Measurements from ENCODE around the gene TUBB. TPM values are rescaled to one million over a fixed set of nuclear protein-coding genes. Genes with fewer than 3 reads are reported as not detected.
A peak's percentile ranks its signal among the peaks of the same experiment; 100 is the strongest.

The TUBB gene
- total and polyA plus RNA-seq, 2 donors (not counting 3 experiments of a cell fraction or from before 2014, with no cell fraction given): 1,276 to 1,408 TPM

- intact Hi-C loops (cut with micrococcal nuclease) (loop anchor here (1.0 kb wide), 3 partner anchors 9 to 131 kb away; partner anchors contain the start of genes MDC1 and PRR3), dilution Hi-C loops (cut with MboI; ENCODE audit: extremely low pct_ligation_motif_present, low sequenced_read_pairs) (no loop called here)
- POLR2A ChIA-PET: interaction anchor here (1.7 to 1.8 kb wide), 2 partner anchors 9 to 29 kb away, joined by 7 to 9 read pairs; partner anchors contain the start of gene MDC1
- no peaks in the 10 kb centered on the region for H3K9me1 ChIP-seq (replicated peaks; ENCODE audit: control insufficient read depth, extremely low read depth, insufficient read depth, low read length)
- H3K9ac ChIP-seq (replicated peaks; ENCODE audit: extremely low read depth, insufficient read depth, low read length): peak overlapping the region; percentile 95
- TF ChIP-seq POLR2A (IDR thresholded peaks at IDR 0.05; ENCODE audit: low read depth, low read length) (peak; percentile 17), JUN (IDR thresholded peaks at IDR 0.05; ENCODE audit: borderline replicate concordance, insufficient read depth, insufficient read length, low read depth) (no peak), POLR2AphosphoS5 (IDR thresholded peaks at IDR 0.05; ENCODE audit: insufficient read depth, low read depth, low read length) (no peak)
- H2AFZ ChIP-seq (ENCODE audit: low read depth, low read length): no peak overlapping the region
- no peaks in the 10 kb centered on the region for H3K27me3 ChIP-seq (ENCODE audit: control insufficient read depth in 2 of 2, insufficient read depth in 2 of 2, low read length in 2 of 2)
- no peaks in the 10 kb centered on the region for H3K9me3 ChIP-seq (replicated peaks; ENCODE audit: control insufficient read depth, insufficient read depth, low read length)
- H4K20me1 ChIP-seq (replicated peaks; ENCODE audit: control insufficient read depth, extremely low read depth, insufficient read depth, low read length): no peaks in the 10 kb centered on the region
- H3K36me3 ChIP-seq (ENCODE audit: control insufficient read depth in 2 of 2, extremely low read depth in 1 of 2, insufficient read depth in 2 of 2, low read length in 2 of 2): no peaks in the 10 kb centered on the region
- peaks cover 31% of the 10 kb centered on the region for H3K4me1 ChIP-seq (ENCODE audit: control insufficient read depth, extremely low read depth, insufficient read depth, low read length)
- BruUV-seq (replicated peaks): TSS peak; percentile 36
- H3K27ac ChIP-seq (ENCODE audit: insufficient read depth, low read depth, low read length): peak overlapping the region; percentile 93
- CTCF ChIA-PET: interaction anchor here (0.9 to 2.5 kb wide), 10 partner anchors 9 to 134 kb away, joined by 3 to 32 read pairs (median 6); partner anchors contain the start of genes DHX16 and MDC1
- peak; percentile 26 for FAIRE-seq
- H3K79me2 ChIP-seq (ENCODE audit: control insufficient read depth, insufficient read depth, low read length): peaks cover 59% of the 10 kb centered on the region
- peak overlapping the region; percentile 73 for H3K4me2 ChIP-seq (ENCODE audit: insufficient read depth, low read length)
- no peak for DNase-seq (ENCODE audit: low read depth, low spot score)
- peak overlapping the region; percentile 46 to 81 (median 76) for H3K4me3 ChIP-seq (replicated peaks in 1 of 3; ENCODE audit: insufficient read depth in 1 of 3, low read depth in 1 of 3, low read length in 3 of 3)
Measured at GRCh38 chr6:30687659-30688431, 32.3 kb upstream of the TUBB start.

GRCh38 chr6:30688569-30688968 is 31.6 kb upstream of the TUBB start:
- H3K27me3 ChIP-seq (ENCODE audit: control insufficient read depth in 2 of 2, insufficient read depth in 2 of 2, low read length in 2 of 2): no peaks in the 10 kb centered on the region
- dilution Hi-C loops (cut with MboI; ENCODE audit: extremely low pct_ligation_motif_present, low sequenced_read_pairs): no loop called here
- DNase-seq (ENCODE audit: low read depth, low spot score) (no peak), FAIRE-seq (no peak)
- no TSS peak for BruUV-seq (replicated peaks)
- no peak overlapping the region for H2AFZ ChIP-seq (ENCODE audit: low read depth, low read length)
- no peak overlapping the region for H3K9ac ChIP-seq (replicated peaks; ENCODE audit: extremely low read depth, insufficient read depth, low read length)
- ChIA-PET CTCF (interaction anchor here (0.9 to 2.5 kb wide), 6 partner anchors 10 to 42 kb away, joined by 4 to 32 read pairs (median 8); partner anchors contain the start of genes DHX16 and MDC1), POLR2A (interaction anchor here (1.7 to 1.8 kb wide), 2 partner anchors 9 to 29 kb away, joined by 7 to 9 read pairs; partner anchors contain the start of gene MDC1)
- intact Hi-C loops (cut with micrococcal nuclease): no loop called here
- no peaks in the 10 kb centered on the region for H3K9me3 ChIP-seq (replicated peaks; ENCODE audit: control insufficient read depth, insufficient read depth, low read length)
- peak overlapping the region; percentile 73 for H3K4me2 ChIP-seq (ENCODE audit: insufficient read depth, low read length)
- peak overlapping the region; percentile 93 for H3K27ac ChIP-seq (ENCODE audit: insufficient read depth, low read depth, low read length)
- H4K20me1 ChIP-seq (replicated peaks; ENCODE audit: control insufficient read depth, extremely low read depth, insufficient read depth, low read length): no peaks in the 10 kb centered on the region
- H3K4me1 ChIP-seq (ENCODE audit: control insufficient read depth, extremely low read depth, insufficient read depth, low read length): peaks cover 31% of the 10 kb centered on the region
- no peaks in the 10 kb centered on the region for H3K9me1 ChIP-seq (replicated peaks; ENCODE audit: control insufficient read depth, extremely low read depth, insufficient read depth, low read length)
- no peak overlapping the region for H3K4me3 ChIP-seq (replicated peaks in 1 of 3; ENCODE audit: insufficient read depth in 1 of 3, low read depth in 1 of 3, low read length in 3 of 3)
- peaks cover 52% of the 10 kb centered on the region for H3K79me2 ChIP-seq (ENCODE audit: control insufficient read depth, insufficient read depth, low read length)
- no peaks in the 10 kb centered on the region for H3K36me3 ChIP-seq (ENCODE audit: control insufficient read depth in 2 of 2, extremely low read depth in 1 of 2, insufficient read depth in 2 of 2, low read length in 2 of 2)
- no peak for TF ChIP-seq GATA2 (IDR thresholded peaks at IDR 0.05; ENCODE audit: insufficient read depth, insufficient read length, low read depth, low read length)
- no peak for TF ChIP-seq FOS (IDR thresholded peaks at IDR 0.05; ENCODE audit: borderline replicate concordance, insufficient read depth, low read length)
- TF ChIP-seq POLR2A (IDR thresholded peaks at IDR 0.05; ENCODE audit: low read depth, low read length): peak; percentile 13
- TF ChIP-seq JUN (IDR thresholded peaks at IDR 0.05; ENCODE audit: borderline replicate concordance, insufficient read depth, insufficient read length, low read depth): no peak
- no peak for TF ChIP-seq POLR2AphosphoS5 (IDR thresholded peaks at IDR 0.05; ENCODE audit: insufficient read depth, low read depth, low read length)
